CD4-positive, alpha-beta T cell treated with Interferon alpha-2 for 1 hour (primary cell): ENCODE measurements around the gene SHC1.

Source experiments
- DNase-seq, 2 donors: peaks; one replicate each; pipeline ENCODE4 v3.0.0-alpha.2; 2020 to 2022

Gene SHC1

DNA sequence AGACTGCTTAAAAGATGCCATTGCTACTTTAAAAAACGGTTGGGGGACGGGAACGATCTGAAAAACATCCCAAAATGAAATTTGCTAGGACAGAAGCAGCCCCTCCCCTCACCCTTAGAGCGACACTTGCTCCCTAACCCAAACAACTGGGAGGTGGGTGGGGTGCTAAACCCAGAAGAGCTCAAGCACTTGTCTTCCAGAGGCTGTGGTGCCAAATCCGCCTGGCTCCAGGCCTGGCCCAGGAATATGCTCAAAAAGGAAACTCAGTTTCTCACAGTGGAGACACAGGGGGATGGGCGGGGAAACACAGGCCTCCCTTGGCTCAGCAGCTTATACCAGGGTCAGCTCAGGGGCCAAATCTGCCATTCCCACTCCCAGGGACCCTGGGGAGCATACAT is 14.0 kb downstream of the SHC1 start:
- no peak for DNase-seq

DNA sequence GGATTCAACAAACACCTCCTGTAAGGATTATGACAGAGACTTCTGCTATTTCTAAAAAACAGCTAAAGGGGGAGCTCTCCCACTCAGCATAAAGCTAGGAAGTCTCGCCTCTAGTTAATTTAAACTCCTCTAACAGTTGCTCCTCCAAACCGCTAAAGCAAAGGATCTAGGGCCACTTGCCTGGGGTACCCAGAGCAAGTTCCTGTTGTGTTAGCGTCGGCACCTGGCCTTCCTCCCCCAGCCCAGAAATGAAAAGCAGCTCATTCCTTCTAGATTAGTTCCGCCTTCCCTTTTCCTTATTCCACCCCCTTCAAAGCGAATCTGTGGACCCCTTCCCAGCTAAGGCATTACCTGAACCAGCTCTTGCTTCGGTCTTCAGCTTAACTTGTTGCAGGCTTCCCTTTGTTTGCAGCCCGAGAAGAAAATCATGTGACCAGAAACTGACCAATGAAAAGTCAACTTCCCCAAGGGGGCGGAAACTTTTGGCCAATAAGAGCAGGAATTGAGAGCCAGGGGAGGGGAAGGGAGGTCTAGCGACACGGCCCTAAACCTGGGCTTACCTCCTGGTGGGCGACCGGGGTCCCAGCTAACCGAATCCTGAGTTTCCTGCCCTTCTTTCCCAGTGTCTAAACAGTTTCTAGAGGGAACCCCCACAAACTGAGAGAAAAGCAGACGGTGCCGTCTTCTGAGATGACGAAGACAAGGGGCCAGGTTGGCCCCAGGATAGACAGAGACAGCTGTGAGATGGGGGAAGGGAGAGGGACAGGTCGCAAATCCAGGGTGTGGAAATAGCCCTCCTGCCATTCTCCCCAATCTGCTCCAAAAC is 14.6 kb downstream of the SHC1 start, which contains the start of gene PBXIP1:
Gene PBXIP1, minus strand, starts transcription at position 382 of the 826 bp plus-strand sequence. CDS start 2,378 bp downstream, outside the sequence.
- DNase-seq = peak; percentile 92 to 96

DNA sequence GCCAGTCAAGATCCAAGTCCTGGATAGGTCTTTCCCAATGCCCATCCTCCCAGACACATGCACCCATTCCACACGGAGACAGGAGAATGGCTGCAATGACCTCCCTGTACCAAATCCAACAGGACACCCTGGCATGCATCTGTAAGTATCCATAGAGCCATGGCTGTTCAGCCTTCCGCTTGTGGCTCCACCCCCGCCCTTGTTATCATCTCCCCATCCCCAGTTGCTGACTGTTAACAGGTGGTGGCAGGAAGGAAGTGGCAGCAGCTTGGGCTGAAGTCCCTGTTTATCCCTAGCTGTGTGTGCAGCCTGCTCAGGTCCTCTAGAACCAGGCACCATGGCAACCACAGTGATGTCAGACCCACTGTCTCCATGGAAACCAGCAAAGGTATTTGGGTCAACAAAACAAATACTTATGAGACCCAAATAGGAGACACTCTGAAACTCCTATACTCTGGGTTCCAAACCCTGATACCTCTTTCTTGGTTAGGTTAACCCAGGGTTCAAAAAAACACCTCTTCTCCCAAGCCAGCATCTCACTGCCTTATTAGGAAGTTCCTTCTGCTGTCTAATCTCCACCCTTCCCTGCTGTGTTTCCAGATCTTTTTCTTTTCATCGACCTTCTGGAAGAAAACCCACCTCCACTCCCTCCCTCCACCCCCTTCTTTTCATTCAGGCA is 15.4 kb downstream of the SHC1 start:
- DNase-seq = peak; percentile 97 to 98

DNA sequence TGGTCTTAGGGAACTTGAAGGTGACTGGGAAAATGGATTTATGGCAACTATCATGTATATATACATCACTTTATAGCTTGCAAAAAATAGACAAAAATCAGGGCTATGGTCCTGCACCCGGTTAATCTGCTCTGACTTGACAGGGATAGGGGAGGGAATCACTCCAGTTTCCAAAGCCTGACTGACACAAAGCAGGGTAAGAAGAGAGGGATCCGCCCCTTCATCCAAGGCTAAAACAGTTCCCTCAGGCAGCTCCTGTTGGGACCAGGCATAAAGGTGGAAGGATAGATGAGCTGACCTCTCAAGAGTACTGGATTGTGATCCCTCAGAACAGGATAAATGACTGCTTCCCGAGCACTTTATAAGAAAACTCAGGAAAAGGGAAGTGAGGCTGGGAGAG is 16.0 kb downstream of the SHC1 start:
- DNase-seq = no peak

DNA sequence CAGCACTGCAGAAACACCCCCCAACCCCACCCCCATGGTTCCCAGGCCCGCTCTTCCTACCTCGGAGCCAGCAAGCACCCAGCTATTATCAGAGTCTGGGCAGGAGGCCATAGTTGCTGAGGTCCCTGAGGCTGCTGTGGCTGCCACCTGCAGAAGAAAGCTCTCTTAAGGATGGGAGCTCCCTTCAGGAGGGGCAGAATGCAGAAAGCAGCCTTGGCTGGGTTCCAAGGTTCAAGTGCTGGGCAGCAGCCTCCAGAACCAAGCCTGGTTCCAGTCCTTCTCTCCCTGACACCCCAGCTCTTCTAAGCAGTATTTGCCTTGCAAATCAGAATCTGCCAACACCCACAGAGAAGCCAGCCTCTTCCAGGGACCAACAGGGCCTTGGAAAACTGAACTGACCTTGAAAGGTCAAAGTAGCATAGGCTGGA is 16.9 kb downstream of the SHC1 start:
- peak in 1 of 2 donors; percentile 22 for DNase-seq

DNA sequence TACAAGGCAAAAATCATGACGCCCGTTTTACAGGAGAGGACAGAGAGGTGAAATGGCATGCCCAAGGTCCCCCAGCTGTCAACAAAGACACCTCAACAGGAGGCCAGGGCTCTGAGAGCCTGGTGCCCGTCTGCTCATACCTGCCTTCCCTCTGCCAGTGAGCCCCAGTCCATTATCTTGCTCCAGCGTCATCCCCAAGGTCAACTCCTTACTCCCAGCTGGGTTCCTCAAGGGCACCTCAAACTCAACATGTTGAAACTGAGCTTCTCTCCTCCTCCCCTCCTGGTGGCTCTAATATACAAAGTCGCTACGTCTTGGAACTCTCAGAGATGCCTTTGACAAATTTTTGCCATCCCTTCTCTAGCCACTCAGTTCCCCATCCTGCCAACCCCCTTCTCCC is 17.9 kb downstream of the SHC1 start:
- DNase-seq = peak in 1 of 2 donors; percentile 18

DNA sequence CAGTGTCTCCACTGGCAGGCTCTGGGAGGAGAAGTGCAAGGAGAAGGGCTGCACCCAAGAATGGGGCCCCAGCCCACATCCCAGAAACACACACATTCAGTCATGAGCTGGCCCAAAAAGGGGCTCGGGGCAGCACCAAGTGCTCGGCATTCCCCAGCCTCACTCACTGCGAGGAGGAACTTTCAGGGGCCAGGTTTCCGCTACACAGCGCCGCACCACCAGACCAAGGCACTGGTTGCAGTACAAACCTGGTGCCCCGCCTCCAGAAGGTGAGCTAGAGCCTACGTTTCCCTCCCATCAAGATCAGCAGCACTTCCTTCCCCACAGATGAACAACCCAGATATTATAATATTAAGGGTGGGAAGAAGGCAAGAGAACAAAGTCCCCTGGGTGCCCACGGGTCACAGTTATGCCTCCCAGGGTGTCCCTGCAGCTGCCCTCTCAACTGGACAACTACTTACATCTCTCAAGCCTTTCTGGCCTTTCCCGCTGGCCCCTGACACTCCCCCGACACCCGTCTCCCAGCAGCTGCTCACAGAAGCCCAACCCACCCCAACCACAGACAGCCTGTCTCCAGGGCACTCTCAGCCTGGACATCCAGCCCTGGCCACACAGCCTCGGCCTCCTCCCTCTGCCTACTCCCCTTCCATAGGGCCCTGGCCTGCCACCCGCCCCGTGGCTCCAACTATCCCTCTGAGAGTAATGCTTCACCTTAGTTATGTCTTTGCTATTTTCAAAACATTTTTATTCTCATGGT is 18.5 kb downstream of the SHC1 start:
- peak; percentile 61 to 80 for DNase-seq

DNA sequence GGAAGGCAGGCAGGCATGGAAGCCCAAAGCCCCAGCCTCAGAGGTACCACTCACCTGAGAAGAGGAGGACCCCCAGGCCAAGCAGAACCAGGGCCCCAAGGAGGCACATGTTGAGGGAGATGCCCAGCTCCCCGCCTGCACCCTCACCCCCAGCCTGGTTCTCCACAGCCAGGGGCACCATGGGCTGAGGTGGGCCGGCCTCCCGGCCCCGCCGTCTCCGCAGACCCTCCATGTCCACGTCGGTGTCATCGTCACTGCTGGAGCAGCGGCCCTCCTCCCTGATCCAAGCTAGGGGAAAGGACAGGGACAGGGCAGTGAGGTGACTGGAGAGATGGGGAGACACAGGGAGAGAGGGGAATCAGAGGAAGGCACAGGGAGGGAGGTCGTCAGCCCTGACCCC is 22.5 kb downstream of the SHC1 start:
- no peak for DNase-seq

DNA sequence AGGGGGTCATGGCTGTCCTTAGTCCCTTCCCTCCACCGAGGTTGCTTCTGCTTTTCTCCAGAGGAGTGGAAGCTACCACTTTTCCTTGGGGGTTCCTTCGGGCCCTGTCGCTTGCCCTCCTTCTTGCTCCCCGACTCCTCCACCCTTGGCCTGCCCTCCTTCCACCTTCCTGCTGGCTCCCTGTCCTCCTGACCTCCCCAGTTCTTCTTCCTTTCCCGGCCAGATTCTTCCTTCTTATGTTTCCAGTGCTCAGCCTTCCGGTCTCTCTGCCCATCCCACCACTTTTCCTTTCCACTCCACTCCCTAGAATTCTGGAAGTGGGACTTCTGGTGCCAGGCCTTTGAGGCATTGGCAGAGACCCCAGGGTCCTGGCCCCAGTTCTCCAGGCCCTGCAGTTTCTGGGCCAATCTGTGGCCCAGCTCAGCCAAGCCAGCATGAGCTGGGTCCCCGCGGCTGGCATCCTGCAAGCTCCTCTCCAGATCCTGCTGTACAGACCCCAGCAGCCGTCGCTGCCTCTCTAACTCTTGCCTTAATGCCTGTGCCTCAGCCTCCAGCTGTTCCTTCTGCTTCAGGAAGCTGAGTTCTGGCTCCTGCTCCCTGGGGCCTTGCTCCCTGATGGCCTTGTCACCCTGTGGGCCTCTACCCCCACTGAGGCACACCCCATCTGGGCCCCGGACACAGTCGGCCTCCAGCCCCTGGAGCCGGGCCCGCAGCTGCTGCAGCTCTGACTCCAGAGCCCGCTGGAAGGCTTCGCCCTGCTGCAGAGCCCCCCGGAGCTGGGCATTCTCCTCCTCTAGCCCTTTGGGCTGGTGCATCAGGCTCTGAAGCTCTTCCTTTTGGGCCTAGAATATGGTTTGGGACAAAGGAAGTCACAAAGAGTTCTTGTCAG is 24.3 kb downstream of the SHC1 start:
- no peak for DNase-seq

DNA sequence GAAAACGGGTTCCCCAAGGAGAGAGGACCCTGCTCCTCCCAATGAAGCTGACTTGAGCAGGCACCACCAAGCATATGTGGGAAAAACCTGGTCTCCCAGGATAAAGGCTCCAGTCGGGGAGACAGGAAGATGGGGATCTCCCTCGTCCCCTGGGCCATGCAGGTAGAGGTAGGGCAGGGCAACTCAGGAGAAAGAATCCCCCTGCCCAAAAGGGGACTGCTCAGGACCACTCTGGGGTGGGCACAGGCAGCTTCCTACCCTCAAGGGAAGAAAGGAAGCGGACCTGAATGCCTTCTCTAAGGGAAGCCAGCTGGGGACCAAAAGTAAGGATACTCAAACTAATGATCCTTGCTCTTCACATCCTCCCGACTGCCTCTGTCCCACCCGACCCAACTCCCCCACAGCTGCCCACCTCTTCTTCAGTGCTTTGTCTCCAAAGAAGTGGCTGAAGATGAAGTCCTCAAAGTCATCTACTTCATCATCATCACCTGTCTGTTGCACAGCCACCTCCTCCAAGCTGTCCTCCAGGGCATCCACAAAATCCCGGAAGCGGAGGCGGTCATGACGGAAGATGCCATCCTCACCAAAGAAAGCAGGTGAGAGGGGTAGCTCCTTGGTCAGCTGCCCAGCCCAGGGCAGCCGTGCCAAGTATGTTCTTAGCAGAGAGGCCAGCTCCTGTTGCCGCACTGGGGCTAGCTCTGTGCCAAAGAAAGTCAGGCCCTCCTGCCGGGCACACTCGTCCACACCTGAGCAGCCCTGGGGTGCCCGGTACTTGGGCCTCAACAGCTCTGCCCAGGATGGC is 25.2 kb downstream of the SHC1 start:
- DNase-seq = no peak

DNA sequence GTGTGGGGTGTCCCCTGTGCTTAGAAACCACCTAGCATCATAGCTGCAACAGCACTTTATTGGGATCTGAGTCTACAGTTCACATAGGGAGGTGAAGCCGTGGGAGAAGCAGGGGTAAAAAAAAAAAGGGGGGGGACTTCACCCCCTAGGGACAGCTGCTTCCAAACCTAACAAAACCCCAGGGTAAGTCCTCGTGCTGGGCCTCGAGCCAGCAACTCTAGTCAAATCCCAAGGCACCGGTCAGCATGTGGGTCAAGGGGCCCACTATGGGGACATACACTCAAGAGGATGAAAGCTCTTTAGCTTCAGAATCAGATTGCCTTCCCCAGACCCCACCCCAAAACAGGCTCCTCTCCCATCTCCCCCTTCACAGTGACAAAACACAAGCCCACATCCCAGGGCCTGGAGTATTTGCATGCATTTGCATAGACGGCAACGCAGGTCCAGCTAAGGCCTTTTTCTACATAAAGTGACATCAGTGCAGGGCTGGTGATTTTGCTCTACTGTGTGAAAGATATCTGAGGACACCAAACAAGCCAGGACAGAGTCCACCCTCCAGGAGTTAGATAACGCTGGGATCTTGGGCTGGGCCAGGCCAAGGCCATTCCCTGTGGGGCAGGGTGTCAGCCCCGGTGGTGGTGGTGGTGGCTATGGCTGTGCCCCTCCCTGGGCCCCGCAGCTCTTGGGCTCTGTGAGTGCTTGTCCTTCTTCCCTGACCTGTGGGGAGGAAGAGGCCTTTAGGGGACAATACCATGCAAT is 26.0 kb downstream of the SHC1 start:
- DNase-seq = no peak

DNA sequence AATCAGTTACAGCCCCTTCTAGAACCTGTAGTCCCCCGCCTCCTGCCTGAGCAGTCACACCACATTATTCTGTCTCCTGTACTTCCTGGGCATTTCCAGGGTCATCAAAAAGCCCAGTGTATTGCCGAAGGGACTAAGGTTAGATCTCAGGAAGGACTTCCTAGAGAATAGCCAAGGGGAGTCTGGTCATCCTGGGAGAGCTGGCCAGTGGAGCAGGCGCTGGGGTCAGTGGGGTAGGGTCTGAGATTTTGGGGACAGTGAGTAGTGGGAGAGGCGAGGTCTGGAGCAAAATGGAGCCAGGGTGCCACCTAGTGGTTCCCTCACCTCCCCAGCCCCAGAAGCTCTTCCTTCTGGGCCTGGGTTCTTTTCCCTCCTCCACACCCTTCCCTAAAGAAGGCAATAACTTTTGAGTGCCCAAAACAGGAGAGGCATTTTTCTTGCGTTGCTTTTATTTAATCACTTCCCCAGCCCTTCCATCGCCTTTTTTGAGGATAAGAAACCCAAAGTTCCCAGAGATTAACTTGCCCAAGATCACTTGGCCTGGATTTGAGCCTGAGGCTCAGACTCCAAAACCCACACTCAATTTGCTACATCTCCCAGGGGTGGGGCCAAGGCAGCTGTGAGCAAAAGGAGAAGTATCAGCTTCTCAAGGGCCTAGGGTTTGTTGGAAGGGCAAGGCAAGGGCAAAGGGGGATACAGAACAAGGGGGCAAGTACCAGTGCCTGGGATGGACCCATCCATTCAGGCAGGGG is 26.7 kb downstream of the SHC1 start:
- DNase-seq = peak; percentile 36 to 49

DNA sequence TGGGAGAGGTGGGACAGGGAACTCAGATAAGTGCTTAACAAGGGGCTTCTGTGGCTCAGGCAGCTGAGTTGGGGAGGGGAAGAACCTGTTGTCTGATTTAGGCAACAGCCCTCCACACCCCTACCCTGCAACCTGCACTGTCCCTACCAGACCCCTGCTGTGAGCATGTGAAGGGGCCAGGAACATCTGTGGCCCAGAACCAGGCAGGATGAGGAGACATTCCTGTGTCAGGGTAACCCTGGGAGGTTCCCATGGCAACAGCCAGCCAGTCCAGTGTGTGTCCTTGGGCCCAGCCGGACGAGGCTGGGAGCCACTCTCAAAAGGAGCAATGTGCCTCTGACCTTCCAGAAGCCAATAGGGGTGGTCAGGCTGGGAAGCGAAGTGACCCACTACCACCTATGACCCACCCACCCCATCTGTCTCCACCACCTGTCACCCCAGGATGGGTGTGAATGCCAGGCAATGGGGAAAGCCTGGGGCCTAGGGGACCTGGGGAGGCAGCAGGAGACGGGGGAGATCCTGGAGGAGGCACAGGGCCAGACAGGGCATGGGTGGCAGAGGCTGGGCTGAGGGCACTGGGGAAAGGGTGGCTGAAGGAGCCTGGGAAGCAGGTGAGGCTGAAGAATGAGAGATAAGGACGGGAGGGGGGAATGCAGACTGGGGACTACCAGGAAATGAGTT is 29.1 kb downstream of the SHC1 start:
- peak in 1 of 2 donors; percentile 25 for DNase-seq

DNA sequence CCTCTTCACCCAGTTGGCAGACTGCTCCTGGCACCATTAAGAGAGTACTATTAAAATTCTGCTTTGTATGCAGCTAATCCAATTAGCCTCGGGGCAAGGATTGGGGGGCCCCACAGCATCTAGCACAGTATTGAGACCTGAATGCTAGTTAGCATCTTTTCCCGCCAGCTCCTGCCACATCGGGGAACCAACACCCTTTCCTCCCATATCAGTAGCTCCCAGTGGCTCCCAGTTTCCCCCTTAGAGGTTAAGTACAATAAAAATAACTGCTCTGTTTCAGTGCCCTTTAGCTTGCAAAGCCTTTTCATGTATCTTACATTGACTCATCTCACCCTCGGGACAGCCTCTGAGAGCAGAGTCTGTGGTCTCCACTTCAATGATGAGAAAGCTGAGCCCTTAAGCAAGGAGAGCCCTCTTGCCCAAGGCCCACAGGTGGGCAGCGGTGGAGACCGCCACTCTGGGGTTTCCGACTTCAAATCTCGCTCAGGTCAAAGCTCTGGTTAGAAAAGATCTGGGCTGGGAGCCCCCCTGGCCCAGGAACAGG is 29.8 kb downstream of the SHC1 start:
- DNase-seq = peak in 1 of 2 donors; percentile 31

DNA sequence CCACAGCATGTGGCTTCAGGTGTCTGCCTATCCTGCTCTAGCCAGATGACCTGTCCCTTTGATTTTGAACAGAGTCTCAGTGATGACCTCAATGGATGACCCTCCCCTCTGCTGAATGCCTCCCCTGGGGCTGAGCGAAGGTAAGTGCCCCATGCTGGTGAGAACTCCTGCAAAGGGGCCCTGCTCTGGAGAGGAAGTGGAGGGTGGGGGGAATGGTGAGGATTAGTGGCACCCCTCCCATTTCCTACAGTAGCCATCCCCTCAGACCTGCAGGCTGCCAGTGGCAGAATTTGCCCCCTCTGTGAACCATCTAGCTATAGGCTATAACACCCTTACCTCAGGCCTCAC is 30.4 kb downstream of the SHC1 start:
- peak in 1 of 2 donors; percentile 28 for DNase-seq

DNA sequence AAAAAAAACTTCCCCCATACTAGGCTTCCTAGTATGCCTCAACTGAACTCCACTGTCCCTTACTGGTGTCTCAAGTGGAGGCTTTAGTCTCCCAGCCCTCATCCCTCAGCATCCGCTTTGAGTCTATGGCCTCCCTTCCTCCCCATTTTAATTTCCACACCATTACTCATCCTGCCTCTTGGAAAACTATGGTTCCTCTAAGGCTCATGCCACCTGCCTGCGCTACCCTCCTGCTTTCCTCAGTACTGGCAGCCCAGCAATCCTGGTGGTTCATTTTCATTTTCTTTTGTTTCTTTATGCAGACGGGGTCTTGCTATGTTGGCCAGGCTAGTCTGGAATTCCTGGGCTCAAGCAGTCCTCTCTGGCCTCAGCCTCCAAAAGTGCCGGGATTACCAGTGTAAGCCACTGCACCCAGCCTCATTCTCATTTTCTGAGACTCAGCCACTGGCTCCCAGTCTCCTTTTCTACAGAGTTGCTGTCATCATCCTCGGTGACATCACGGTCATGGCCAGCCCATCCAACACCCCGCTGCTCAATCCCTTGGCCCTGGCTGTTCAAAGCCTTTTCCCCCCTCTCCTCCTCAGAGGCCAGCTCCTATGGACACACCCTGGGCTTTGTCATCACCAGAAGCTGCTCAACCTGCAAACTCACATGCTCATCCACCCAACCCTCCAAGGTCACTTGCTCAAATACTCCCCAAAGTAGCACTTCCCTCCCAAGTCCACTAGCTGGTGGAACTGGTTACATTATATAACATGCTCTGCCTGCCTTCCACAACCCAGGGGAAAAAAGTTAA is 31.7 kb downstream of the SHC1 start:
- no peak for DNase-seq

DNA sequence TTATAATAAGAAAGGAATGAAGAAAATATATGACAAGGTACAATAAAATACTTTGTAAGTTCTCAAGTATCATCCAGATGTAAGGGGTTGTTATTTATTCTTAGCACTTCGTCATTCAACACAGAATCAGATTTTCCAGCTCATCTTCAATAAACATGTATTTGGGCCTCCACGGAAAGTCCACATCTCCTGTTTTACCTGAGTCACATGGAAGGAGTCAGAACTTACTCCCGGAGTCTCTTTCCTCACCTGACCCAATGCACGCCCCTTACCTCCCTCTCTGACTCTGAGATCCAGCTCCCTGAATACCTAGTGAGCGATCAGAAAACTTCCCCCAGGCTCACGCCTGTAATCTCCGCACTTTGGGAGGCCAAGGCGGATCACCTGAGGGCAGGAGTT is 32.6 kb downstream of the SHC1 start:
- no peak for DNase-seq
